ENCODE measurements around the gene AKIRIN2.

The AKIRIN2 gene

DNA sequence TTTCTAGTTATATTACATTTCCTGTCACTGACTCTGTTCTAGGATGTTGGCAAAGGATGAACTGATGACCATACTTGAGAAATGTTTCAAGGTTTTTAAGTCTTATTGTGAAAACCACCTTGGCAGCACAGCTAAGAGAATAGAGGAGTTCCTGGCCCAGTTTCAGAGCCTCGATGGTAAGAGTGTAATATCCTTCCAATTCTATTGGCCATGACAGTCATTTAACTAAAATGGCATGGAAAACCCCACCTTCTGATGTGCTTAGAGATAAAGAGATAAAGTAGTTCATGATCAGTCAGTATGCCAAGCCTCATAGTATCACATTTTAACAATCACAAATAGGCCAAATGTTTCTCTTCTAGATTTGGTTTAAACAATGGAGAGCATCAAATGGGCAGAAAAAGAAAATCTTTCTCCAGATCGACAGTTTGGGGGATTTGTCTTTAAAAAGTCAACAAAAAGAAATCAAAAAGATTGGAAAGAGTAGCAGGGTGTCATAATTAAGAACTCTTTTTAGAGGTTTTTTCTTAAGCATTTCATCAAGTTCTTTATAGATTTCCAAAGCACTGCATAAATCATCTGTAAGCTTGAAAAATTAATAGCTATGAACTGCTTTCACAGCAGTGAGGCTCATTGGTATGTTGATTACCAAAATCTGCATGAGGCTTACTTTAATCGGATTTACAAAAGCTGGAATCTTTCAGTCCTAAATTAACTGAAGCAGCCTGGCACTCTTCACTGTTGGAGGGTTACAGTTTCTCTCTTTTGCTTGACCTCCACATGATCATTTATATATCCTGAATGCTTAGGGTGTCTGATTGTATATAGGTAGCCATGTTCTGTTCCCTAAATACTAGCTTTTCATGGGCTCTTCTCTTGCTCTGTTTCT, 48.7 kb downstream of the AKIRIN2 start:
- no peak for DNase-seq

DNA sequence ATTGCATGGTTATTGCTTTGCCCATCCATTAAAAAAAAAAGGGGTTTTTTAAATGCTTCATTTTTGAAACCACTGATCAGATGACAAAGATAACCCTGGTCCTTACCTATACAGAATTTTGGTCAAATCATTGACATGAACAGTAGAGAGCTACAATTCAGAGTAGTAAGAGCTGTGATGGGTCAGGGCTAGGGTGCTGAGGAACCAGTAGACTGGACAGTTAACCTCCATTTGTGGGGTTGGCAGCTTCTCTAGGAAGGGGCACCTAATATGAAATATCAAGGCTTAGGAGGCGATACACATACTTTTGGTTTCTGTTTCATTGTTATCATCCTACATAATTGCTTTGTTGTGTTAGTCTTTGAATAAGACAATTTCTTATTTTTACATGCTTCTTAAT, 57.0 kb downstream of the AKIRIN2 start:
- DNase-seq, result no peak

DNA sequence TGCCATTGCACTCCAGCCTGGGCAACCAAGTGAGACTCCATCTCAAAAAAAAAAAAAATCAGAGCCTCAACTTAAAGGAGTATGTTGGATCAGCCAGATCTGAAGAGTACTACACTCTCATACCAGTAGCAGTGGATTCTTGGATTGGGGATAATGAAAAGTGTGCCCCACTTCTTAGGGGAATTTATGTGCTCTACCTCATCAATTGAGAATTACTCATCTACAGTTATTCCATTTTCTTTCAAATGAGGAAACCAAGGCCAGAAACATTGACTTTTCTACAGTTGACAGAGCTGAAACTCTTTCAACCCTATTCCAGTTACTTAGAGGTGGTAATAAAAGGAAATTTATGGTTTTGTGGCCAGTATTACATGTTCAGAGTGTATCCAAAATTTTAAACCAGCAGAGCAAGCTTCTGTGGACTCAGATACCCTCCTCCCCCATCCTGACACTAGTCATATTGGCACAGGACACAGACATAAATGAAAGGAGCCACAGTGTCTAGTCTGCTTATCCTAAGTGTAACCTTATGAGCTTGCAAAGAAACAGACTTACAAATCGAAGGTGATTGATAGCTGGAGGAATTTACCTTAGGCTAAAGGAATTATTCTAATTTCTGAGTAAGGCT, 60.9 kb downstream of the AKIRIN2 start:
- no peak for DNase-seq

DNA sequence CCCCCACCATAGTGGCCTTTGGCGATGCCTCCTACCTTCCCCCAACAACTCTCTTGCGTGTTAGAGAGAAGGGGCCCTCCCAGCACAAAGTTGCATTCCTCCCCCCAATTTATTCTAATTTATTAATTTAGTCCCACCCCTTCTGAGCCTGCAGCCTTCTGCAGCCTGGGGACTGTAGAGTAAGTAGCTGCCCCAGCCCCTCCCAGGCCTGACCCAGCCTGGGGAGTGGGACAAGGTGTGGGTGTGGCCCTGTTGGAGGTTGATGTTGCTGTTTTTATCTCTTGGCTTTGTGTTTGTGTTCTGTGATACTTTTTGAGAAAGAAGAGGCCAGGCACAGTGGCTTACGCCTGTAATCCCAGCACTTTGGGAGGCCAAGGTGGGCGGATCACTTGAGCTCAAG, 62.7 kb downstream of the AKIRIN2 start:
- no peak for DNase-seq

DNA sequence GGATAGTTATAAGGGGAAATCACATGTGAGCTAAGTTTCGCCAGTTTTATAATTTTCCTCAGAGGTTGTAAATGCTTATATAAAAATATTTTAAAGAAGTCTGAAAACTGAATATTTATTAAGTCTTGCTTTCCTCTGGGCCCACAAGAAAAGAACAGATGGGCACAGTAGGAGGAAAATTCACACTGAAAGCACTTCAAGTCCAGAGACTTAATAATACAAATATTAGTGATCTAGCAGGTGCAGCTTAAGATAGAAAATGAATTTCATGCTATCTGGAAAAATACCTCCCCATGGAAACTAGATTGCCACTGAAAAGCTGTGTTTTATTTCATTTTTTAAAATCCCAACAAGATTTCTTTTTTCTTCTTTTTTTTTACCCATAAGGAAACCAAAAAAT, 64.9 kb downstream of the AKIRIN2 start:
- no peak for DNase-seq

DNA sequence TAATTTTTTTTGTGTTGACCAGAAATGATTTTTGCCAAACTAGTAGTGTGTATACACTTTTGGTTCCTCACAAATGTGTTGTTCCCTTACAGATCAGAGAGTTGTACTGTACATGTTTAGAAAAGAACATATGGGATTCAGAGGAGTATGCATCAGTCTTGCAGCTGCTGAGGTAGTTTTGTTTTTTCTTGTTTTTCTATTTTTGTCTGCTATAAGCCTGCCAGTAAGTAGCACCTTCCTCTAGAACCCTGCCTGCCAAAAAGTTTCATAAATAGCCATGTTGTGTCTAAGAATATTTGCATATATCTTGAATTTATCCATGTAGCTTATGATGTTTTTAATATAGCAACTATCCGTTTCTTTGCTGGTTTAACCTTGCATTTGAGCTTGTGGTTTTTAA, 65.7 kb downstream of the AKIRIN2 start:
- DNase-seq, result no peak

DNA sequence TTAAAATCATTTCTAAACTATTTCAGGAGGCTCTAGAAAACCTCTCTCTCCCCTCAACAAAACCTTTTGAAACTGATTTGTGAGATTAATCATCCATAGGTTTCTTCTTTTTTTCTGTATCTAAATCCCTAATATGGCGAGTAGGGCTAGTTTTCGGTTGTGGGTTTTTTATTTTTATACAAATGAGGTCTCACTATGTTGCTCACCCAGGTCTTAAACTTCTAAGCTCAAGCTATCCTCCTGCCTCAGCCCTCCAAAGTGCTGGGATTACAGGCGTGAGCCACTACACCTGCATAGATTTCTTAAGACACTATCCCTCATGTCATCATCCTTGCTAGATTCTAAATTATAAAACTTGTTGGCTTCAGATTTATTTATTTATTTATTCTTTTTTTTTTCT, 68.2 kb downstream of the AKIRIN2 start:
- no peak for DNase-seq

DNA sequence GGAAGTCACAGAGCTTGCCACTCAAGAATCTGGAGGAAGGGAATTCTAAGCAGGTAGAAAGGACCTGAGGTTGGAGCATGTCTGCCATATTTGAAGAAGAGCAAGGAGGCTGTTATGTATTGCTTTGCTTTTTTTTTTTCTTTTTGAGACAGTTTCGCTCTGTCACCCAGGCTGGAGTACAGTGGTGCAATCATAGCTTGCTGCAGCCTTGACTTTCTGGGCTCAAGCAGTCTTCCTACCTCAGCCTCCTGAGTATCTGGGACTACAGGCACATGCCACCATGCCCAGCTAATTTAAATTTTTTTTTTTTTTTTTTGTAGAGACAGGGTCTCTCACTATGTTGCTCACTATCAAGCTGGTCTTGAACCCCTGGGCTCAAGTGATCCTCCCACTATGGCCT, 71.3 kb downstream of the AKIRIN2 start:
- no peak for DNase-seq

DNA sequence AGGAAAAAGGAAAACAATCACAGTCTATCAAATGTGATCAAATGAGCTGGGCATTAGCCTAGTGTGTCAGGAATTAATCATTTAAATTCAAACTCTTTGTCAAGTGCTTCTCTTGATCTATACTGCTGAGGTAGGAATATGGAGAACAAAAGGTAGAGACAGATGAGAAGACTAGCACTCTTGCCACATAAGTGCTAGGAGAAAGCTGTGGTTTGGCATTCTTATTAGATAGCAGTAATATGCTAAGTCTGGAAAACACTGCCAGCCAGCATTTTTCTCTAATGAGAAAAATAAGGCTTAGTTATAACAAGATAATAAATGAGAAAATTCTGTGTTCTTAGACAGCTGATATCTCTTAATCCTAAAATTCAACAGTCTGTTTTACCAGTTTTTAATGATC, 73.2 kb downstream of the AKIRIN2 start:
- no peak for DNase-seq

DNA sequence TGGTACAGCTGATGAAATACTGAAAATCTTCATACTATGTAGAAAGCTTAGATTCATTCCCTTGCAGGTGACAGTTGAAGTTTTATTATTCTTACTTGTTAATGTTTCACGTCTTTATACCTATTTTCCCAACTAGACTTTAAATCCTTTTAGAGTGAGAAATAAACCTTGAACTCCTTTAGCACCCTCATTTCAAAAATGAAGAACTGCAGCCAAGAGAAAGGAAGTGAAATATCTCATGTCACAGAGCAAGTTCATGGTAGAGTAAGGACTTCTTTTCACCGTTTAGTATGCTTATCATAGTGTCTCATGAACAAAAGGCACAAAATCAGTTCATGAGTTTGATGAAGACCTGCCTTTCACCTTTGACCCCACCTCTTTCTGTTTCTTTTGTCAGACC, 73.6 kb downstream of the AKIRIN2 start:
- no peak for DNase-seq

Data from activated CD4-positive, CD25-positive, alpha-beta regulatory T cell treated with anti-CD3 and anti-CD28 coated beads, Interleukin-2, amount 50 U/mL, for 72 hours (primary cell).